HG02973 (cell line): ENCODE results near the gene SCYGR2.

Experiments
- ATAC-seq: cut with Tn5 transposase; IDR thresholded peaks from one replicate; pipeline ENCODE4 v1.9.1; 2021; ENCODE audit warnings: moderate library complexity; ENCODE audit not compliant: unreplicated experiment

Gene SCYGR2

GRCh38 chr2:227612546-227613271 lies 14.0 kb downstream of the SCYGR2 start:
- no peak for ATAC-seq

DNA sequence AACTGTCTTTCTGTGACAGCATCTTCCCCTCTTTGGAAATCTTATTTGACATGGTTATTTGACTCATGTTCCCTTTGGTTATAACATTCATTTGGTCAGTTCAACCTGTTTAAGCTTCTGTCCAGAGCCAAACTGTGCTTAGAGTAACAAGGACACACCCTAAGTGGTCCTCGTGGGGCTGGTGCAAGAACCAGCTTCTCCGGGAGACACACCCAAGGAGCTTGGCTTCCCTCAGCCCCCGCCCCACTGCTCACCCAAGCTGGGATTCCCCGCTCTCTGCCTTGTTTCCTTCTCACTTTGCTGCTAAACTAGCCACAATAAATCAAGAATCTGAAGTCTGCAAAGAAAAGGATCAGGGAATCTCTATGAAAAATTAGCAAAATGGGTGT lies 14.6 kb downstream of the SCYGR2 start:
- ATAC-seq, result no peak

GRCh38 chr2:227614246-227614645 lies 15.6 kb downstream of the SCYGR2 start:
- ATAC-seq, result no peak

- ATAC-seq, result no peak
Observed at GRCh38 chr2:227614740-227615139, 16.0 kb downstream of the SCYGR2 start, which contains the start of gene SCYGR3. Gene SCYGR3, minus strand, starts transcription at chr2:227614840. Its CDS starts 0 bp downstream, at chr2:227614840.

GRCh38 chr2:227615181-227615580 lies 16.5 kb downstream of the SCYGR2 start:
- ATAC-seq, result no peak

DNA sequence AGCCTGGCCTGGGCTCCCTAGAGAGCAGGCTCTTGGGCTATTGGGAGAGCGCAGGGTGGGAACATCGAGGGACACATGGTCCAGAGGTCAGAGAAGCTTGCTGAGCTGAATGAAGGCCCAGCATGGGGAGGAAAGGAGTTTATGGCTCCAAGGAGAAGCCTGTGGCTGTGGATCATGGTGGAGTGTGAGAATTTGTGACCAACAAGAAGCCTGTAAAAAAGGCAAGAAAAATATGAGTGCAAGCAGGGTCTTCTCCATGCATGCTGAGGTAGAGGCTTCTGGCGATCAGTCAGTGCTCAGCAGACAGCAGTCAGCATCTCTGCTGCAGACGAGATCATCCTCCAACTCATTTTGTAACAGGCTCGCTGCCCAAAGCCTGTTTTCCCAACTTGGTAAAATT lies 17.2 kb downstream of the SCYGR2 start:
- no peak for ATAC-seq

DNA sequence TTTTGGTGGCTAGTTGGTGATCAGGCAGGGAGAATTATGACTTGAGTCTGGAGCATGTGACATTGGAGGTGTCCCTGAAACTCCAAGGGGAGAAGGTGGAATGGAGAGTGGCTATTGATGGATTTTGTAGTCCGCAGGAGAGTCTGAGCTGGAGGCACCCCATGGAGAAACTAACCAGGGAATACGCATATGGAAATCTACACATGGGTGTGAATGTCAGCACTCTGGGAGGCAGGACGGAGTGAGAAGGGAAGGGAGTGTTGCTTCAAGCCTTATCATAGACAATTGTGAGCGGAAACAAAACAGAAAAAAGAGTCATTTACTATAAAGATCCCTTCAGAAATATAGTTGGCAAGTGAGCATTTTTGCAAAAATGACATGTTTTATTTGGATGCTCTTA lies 17.9 kb downstream of the SCYGR2 start:
- ATAC-seq, result no peak

GRCh38 chr2:227617316-227618230 lies 18.9 kb downstream of the SCYGR2 start, which contains the start of gene SCYGR4:
Gene SCYGR4, plus strand, starts transcription at chr2:227617498. Its CDS starts 0 bp downstream, at chr2:227617498.
- no peak for ATAC-seq

DNA sequence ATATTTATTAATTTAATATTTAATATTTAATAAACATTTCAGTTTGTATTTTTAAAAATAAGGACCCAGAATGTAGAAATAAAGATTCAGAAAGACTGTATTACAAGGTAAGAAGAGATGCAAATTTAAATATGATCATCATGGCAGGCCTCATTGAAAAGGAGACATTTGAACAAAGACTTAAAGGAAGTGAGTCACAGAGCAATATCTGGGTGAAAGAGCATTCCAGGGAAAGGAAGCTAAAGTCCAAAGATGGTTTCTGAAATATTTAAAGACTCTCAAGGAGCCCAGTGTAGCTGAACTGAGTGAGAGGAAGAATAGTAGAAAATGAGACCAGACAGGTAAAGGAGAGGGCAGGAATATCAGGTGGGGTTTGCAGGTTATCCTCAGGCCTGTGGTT lies 24.5 kb downstream of the SCYGR2 start:
- ATAC-seq, result no peak

- ATAC-seq, result no peak
Observed at GRCh38 chr2:227625420-227625819, 26.7 kb downstream of the SCYGR2 start.

GRCh38 chr2:227626580-227627151 lies 28.0 kb downstream of the SCYGR2 start:
- ATAC-seq, result no peak

DNA sequence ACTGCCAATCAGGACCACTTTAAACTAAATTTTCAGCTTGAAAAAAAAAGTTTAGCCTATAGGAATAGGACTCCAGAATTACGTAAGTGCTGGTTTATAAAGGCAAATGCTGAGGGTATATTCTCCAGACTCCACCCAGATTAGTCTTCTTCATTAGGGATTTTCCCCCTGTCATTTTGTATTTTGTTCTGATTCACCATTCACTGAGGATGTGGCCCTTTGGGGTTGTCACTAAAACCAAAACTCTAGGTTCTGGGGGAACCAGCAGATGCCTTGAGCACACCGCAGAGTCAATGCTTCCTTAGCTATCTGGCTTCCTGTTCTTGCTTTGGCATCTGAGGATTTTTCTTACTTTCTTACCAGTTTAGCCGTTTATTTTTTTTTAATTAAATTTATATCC lies 29.1 kb downstream of the SCYGR2 start:
- peak; percentile 92 for ATAC-seq

- no peak for ATAC-seq
Observed at GRCh38 chr2:227629435-227629834, 30.7 kb downstream of the SCYGR2 start.

DNA sequence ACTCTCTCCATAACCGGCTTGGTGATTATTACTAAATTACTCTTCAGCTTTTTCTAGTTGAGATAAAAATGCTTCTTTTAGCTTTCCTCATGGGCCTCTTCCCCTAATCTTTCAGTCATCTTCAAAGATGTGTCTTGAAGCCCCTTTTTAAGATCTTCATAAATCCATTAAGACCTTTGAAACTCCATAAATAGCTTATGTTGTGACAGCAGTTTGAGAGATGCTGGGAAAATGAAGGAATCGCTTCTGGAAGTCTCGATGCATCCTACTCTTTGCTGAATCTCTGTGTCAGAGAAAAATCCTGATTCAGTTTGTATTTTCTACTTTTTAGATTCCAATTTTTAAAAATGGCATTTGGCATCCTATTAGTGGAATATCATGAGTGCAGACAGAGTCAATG lies 31.6 kb downstream of the SCYGR2 start:
- ATAC-seq, result no peak

DNA sequence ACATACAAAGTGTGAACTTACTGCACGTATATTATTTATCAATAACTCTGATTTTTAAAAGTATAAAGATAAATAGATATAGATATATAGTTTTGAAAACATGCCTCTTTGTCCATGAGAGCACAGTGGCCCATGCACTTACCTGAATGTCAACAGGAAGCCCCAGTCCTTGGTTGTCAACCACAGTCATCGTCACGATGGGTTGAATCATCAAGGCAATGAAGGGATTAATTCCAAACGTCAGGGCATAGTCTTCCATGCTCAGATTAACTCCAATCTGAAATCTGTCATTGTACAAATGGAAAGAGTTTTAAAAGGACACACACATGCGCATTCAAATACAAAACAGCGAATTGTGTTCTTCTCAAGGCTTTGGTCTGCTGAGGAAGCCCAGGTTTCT lies 34.1 kb downstream of the SCYGR2 start:
- ATAC-seq, result no peak

DNA sequence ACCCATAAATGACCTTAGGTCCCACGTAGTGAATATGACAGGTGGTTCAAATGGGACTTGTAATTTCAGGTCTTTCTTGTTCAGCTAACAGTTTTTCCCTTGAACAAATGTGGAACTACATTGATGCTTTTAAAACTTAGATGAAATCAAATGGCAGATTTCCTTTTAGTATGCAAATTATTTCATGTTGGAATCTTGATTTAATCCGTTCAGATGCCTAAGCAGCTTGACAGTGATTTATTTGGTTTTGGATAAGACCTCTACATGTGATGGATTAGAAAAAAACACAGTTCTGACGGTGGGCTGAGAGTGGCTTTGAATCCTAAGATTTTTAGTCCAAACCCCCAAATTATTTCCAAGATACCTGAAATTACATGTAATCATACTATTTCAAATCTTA lies 35.5 kb downstream of the SCYGR2 start:
- ATAC-seq, result no peak

DNA sequence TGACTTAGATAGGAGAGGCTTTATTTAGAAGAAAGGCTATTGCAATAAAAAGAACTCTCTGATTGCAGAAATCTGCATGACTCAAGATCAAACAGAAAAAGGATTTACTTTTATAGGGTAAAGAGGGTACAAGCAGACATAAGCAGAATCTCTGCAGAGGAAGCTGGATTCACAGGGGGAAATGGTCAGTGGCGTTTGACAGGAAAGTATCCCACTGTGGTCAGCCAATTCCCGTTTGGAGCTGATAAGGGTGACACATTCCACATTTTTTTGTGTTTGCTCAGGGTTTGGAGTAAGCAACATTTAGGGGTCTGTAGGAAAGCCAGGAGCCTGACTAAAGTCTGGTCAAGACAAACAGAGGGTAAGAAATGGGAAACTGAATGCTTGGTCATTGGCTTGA lies 44.0 kb downstream of the SCYGR2 start:
- no peak for ATAC-seq

DNA sequence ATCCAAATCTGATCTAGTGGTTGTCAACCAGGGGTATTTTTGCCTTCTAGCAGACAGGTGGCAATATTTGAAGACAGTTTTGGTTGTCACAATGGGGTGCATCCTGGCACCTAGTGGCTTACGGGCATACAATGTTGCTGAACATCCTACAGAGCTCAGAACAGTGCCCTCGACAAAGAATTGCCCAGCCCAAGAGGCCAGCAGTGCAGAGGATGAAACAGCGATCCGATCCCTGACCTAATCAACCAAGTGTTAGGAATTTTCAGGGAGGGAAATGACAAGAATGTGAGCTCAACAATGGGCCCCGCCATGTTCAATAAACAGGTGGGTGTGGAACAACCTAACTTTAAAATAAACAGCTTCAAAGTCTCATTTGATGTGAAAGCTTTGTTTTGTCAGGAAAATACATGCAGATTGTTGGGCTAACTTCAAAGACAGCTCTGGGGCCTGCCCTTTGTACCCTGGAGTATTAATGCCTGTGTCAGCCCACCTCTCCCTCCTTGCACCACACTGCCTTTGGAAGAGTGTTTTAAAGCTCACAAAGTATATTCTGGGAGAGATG lies 45.4 kb downstream of the SCYGR2 start:
- ATAC-seq, result no peak
